Adipocyte (in vitro differentiated cells): ENCODE measurements around the gene ZSCAN30.

Source experiments
- DNase-seq: peaks from one replicate; pipeline ENCODE4 v3.0.0-alpha.2; 2015; ENCODE audit warnings: low read depth
- H3K27me3 ChIP-seq: replicated peaks from 2 replicates; pipeline ENCODE4 v1.7.0; 2013; ENCODE audit warnings: mild to moderate bottlenecking, low read length, moderate library complexity; ENCODE audit not compliant: control insufficient read depth, insufficient read depth
- H3K36me3 ChIP-seq: 2 replicates; pipeline ENCODE4 v1.7.0; 2013; ENCODE audit warnings: low read length, mild to moderate bottlenecking, moderate library complexity; ENCODE audit not compliant: control insufficient read depth, insufficient read depth, severe bottlenecking
- H3K4me1 ChIP-seq: 2 replicates; pipeline ENCODE4 v1.7.0; 2013; ENCODE audit warnings: mild to moderate bottlenecking, low read length, moderate library complexity; ENCODE audit not compliant: control insufficient read depth, insufficient read depth
- H3K4me3 ChIP-seq: 2 replicates; pipeline ENCODE4 v1.7.0; 2013; ENCODE audit warnings: mild to moderate bottlenecking, low read length, moderate library complexity
- H3K9ac ChIP-seq: 2 replicates; pipeline ENCODE4 v1.7.0; 2013; ENCODE audit warnings: mild to moderate bottlenecking, low read length, moderate library complexity
- H3K9me3 ChIP-seq: 2 replicates; pipeline ENCODE4 v1.7.0; 2013; ENCODE audit warnings: mild to moderate bottlenecking, low read length, moderate library complexity; ENCODE audit not compliant: control insufficient read depth

Gene ZSCAN30

DNA sequence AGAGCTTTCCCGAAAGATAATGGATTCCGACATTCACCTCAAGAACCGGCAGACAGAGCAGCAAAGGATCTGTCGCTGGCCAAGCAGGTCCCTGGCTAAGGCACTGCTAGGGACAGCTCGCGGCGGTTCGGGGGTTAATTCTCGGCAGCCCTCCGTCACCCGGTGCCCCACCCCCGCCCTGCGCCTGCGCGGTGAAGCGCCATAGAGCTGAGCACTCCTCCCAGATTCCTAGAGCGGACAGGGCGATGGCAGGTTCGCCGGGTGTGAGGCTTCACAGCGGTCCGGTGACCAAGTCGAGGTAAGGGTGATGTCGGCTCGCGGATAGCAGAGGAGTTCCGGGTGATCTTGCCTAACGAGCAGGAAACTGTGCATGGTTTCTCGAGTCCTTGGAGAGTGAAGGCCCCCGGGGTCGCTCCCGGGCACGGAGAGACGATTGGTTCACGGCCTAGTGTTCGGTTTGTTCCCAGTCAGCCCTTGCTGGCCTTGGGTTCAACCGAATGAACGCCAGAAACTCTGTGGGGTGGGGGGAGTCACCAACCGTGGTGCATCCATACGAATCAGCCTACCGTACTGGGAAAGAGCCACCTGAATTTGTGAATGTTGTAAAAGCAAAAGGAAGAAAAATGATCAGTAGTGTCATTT lies at the start of gene ZSCAN30:
Gene ZSCAN30, minus strand, starts transcription at position 136 of the 642 bp plus-strand sequence. CDS start 25,877 bp downstream, outside the sequence.
- Histone ChIP-seq H3K9ac (peak within 1 kb of the TSS; percentile 97), H3K9me3 (peaks cover 10% of the 10 kb centered on the region), H3K36me3 (peaks cover 14% of the 10 kb centered on the region), H3K4me1 (peaks cover 27% of the 10 kb centered on the region), H3K4me3 (peak within 1 kb of the TSS; percentile 95), H3K27me3 (no peaks in the 10 kb centered on the region)
- DNase-seq, result peak; percentile 98

DNA sequence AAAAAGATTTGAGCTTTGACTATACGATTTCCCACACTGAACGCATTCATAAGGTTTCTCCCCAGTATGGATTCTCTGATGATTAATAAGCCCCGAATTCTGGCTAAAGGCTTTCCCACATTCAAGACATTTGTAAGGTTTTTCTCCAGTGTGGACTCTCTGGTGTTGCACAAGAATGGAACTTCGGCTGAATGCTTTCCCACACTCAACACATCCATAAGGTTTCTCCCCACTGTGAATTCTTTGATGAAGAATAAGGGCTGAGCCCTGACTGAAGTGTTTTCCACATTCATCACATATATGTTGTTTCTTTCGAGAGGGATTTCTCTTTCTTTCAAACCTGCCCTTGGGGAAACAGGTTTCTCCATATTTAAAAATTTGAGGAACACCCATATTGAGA lies 47.3 kb upstream of the ZSCAN30 start:
- Histone ChIP-seq H3K9me3 (no peaks in the 10 kb centered on the region), H3K4me3 (no peak overlapping the region), H3K4me1 (peaks cover 5% of the 10 kb centered on the region), H3K36me3 (peaks cover 85% of the 10 kb centered on the region), H3K9ac (no peak overlapping the region), H3K27me3 (no peaks in the 10 kb centered on the region)
- no peak for DNase-seq

- Histone ChIP-seq H3K9ac (no peak overlapping the region), H3K4me1 (peaks cover 5% of the 10 kb centered on the region), H3K36me3 (peaks cover 93% of the 10 kb centered on the region), H3K9me3 (peaks cover 4% of the 10 kb centered on the region), H3K27me3 (no peaks in the 10 kb centered on the region), H3K4me3 (no peak overlapping the region)
- no peak for DNase-seq
Measured at GRCh38 chr18:35335866-35336265, 45.8 kb upstream of the ZSCAN30 start.

GRCh38 chr18:35334821-35335220 lies 44.8 kb upstream of the ZSCAN30 start:
- peaks cover 83% of the 10 kb centered on the region for H3K36me3 ChIP-seq
- no peak overlapping the region for H3K9ac ChIP-seq
- peaks cover 4% of the 10 kb centered on the region for H3K9me3 ChIP-seq
- peak; percentile 41 for DNase-seq
- H3K4me3 ChIP-seq, result no peak overlapping the region
- H3K27me3 ChIP-seq, result no peaks in the 10 kb centered on the region
- H3K4me1 ChIP-seq, result peaks cover 5% of the 10 kb centered on the region

GRCh38 chr18:35334212-35334611 lies 44.2 kb upstream of the ZSCAN30 start:
- no peak overlapping the region for H3K9ac ChIP-seq
- no peaks in the 10 kb centered on the region for H3K27me3 ChIP-seq
- DNase-seq, result no peak
- H3K4me3 ChIP-seq, result no peak overlapping the region
- H3K36me3 ChIP-seq, result peaks cover 77% of the 10 kb centered on the region
- peaks cover 4% of the 10 kb centered on the region for H3K9me3 ChIP-seq
- peaks cover 5% of the 10 kb centered on the region for H3K4me1 ChIP-seq

- Histone ChIP-seq H3K36me3 (peaks cover 54% of the 10 kb centered on the region), H3K27me3 (no peaks in the 10 kb centered on the region), H3K9me3 (peaks cover 28% of the 10 kb centered on the region), H3K9ac (no peak overlapping the region), H3K4me1 (peaks cover 5% of the 10 kb centered on the region), H3K4me3 (no peak overlapping the region)
- DNase-seq, result no peak
Measured at GRCh38 chr18:35331367-35332087, 41.5 kb upstream of the ZSCAN30 start.

DNA sequence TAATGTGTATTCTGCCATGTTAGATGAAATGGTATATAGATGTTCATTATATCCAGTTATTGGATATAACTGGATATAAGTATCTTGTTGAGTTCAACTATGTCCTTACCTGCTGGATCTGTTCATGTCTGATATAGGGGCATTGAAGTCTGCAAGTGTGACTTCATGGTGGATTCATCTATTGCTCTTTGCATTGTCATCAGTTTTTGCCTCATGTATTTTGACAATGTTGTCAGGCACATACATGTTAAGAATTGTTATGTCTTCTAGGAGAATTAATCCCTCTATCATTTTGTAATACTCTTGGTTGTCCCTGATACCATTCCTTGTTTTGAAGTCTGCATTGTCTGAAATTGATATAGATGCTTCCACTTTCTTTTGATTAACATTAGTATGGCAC lies 38.8 kb upstream of the ZSCAN30 start:
- no peak for DNase-seq
- no peak overlapping the region for H3K4me3 ChIP-seq
- peaks cover 28% of the 10 kb centered on the region for H3K9me3 ChIP-seq
- no peak overlapping the region for H3K9ac ChIP-seq
- no peaks in the 10 kb centered on the region for H3K27me3 ChIP-seq
- H3K36me3 ChIP-seq, result peaks cover 28% of the 10 kb centered on the region
- H3K4me1 ChIP-seq, result no peaks in the 10 kb centered on the region

DNA sequence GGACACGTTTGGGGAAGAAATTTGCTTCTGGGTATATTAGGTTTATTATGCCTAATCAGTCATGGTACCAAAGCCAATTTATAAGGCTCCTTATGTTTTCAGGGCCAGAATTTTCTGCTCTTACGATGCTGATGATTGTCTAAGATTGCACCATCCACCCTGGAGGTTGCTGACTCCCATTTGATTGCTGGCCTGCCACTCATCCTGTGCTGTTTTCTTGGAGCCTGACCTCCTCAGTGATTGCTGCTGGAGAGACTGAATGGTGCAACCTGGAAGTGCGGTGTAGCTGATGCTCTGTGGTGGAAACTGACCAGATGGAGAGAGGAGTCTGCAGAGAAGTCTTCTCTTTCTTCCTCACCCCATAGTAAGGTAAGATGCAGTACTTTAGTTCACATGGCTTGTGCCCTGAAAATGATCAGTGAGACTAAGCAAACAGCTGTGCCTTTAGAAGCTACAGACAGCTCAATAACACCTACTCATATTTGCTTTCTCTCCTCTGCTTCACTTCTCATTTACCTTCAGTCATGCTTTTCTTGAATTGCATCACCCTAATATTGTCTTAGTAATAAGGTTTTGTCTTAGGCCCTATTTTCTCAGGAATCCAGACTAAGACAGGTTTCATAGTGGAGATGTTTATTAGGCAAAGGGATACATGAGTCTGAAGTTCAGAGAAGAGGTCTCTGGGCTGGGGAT lies 36.8 kb upstream of the ZSCAN30 start:
- Histone ChIP-seq H3K27me3 (no peaks in the 10 kb centered on the region), H3K4me3 (no peak overlapping the region), H3K36me3 (peaks cover 8% of the 10 kb centered on the region), H3K9me3 (peaks cover 26% of the 10 kb centered on the region), H3K4me1 (no peaks in the 10 kb centered on the region), H3K9ac (no peak overlapping the region)
- no peak for DNase-seq

GRCh38 chr18:35324926-35325655 lies 35.1 kb upstream of the ZSCAN30 start:
- no peak overlapping the region for H3K9ac ChIP-seq
- peaks cover 24% of the 10 kb centered on the region for H3K9me3 ChIP-seq
- H3K36me3 ChIP-seq, result peaks cover 4% of the 10 kb centered on the region
- H3K4me3 ChIP-seq, result no peak overlapping the region
- peak; percentile 23 for DNase-seq
- H3K27me3 ChIP-seq, result no peaks in the 10 kb centered on the region
- H3K4me1 ChIP-seq, result no peaks in the 10 kb centered on the region

GRCh38 chr18:35322486-35323458 lies 32.7 kb upstream of the ZSCAN30 start:
- no peaks in the 10 kb centered on the region for H3K27me3 ChIP-seq
- H3K9ac ChIP-seq, result no peak overlapping the region
- H3K4me3 ChIP-seq, result no peak overlapping the region
- H3K4me1 ChIP-seq, result no peaks in the 10 kb centered on the region
- no peak for DNase-seq
- no peaks in the 10 kb centered on the region for H3K36me3 ChIP-seq
- peaks cover 11% of the 10 kb centered on the region for H3K9me3 ChIP-seq
